Loucy (cell line): ENCODE data around the gene NXNL2.

Experiments
- H2AFZ ChIP-seq: fragments of 200-600 bp; sonication (generic); 2 replicates; pipeline ENCODE4 v1.6.0; 2016; ENCODE audit warnings: antibody characterized with exemption, mild to moderate bottlenecking, low read length, moderate library complexity
- H3F3A ChIP-seq: fragments of 200-600 bp; 2 replicates; pipeline ENCODE4 v1.6.0; 2016; ENCODE audit warnings: antibody characterized with exemption, low read depth, mild to moderate bottlenecking
- H3K27me3 ChIP-seq: fragments of 200-600 bp; sonication (generic); 2 replicates; pipeline ENCODE4 v1.6.1; 2014; ENCODE audit warnings: low read length, mild to moderate bottlenecking; ENCODE audit not compliant: insufficient read depth, poor library complexity, severe bottlenecking
- H3K36me3 ChIP-seq: fragments of 200-600 bp; sonication (generic); 2 replicates; pipeline ENCODE4 v1.6.1; 2016; ENCODE audit warnings: low read length; ENCODE audit not compliant: insufficient read depth
- H3K4me1 ChIP-seq: fragments of 200-600 bp; sonication (generic); 2 replicates; pipeline ENCODE4 v1.5.1; 2014; ENCODE audit warnings: low read length, mild to moderate bottlenecking; ENCODE audit not compliant: insufficient read depth, poor library complexity, severe bottlenecking
- H3K4me2 ChIP-seq: fragments of 200-600 bp; sonication (generic); 2 replicates; pipeline ENCODE4 v1.6.0; 2014; ENCODE audit warnings: antibody characterized with exemption, low read length, low read depth, mild to moderate bottlenecking; ENCODE audit not compliant: poor library complexity, severe bottlenecking
- H3K4me3 ChIP-seq: fragments of 200-600 bp; sonication (generic); 2 replicates; pipeline ENCODE4 v1.5.1; 2014; ENCODE audit warnings: low read length, mild to moderate bottlenecking, mixed read lengths; ENCODE audit not compliant: poor library complexity, severe bottlenecking
- H3K79me2 ChIP-seq: fragments of 200-600 bp; sonication (generic); 2 replicates; pipeline ENCODE4 v1.6.1; 2014; ENCODE audit warnings: low read length; ENCODE audit not compliant: insufficient read depth
- H3K9ac ChIP-seq: fragments of 200-600 bp; sonication (generic); 2 replicates; pipeline ENCODE4 v1.6.0; 2014; ENCODE audit warnings: mild to moderate bottlenecking, low read depth, low read length, moderate library complexity; ENCODE audit not compliant: poor library complexity, severe bottlenecking
- H3K9me2 ChIP-seq: fragments of 200-600 bp; sonication (generic); replicated peaks from 2 replicates; pipeline ENCODE4 v1.6.1; 2016; ENCODE audit warnings: low read depth, low read length, mixed read lengths
- H3K9me3 ChIP-seq: fragments of 200-600 bp; sonication (generic); 2 replicates; pipeline ENCODE4 v1.6.1; 2014; ENCODE audit warnings: mild to moderate bottlenecking, antibody characterized with exemption, low read length, low read depth; ENCODE audit not compliant: insufficient read depth
- H4K20me1 ChIP-seq: fragments of 200-600 bp; sonication (generic); 2 replicates; pipeline ENCODE4 v1.6.0; 2014; ENCODE audit warnings: antibody characterized with exemption, low read length, mild to moderate bottlenecking; ENCODE audit not compliant: insufficient read depth, poor library complexity, severe bottlenecking
- EZH2phosphoT487 ChIP-seq: fragments of 200-600 bp; IDR thresholded peaks from 2 replicates; pipeline ENCODE4 v1.6.1; 2018; ENCODE audit warnings: antibody characterized with exemption, mild to moderate bottlenecking, moderate library complexity, borderline replicate concordance
- TF ChIP-seq, protein P1 (sequence below): fragments of 200-600 bp; sonication (generic); conservative IDR thresholded peaks from 2 replicates; pipeline ENCODE4 v1.5.1; 2014; ENCODE audit warnings: mild to moderate bottlenecking, antibody characterized with exemption, low read length

The NXNL2 gene

DNA sequence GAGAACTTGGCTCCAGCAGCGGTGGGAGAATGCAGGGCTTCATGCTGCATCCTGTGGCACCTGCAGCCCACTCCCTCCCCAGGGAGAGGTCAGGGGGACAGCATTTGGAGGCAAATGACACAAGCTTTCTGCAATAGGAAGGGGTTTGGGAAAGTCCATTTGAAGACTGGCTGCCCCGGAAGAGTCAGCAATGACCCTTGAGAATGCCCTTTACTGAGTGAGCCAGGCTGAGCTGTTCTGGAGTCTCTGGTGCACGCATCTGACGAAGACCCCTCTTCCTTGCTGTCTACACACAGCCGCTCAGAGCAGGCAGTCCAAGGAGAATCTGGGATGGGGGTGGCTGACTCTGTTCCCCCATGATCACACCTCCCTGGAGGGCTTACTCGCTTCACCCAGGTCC, 5.5 kb upstream of the NXNL2 start:
- Histone ChIP-seq H3K27me3 (no peaks in the 10 kb centered on the region), H3F3A (no peaks in the 10 kb centered on the region), H3K9ac (no peak overlapping the region), H3K9me3 (no peaks in the 10 kb centered on the region), H3K4me3 (no peak overlapping the region), H3K36me3 (no peaks in the 10 kb centered on the region), H3K4me2 (no peak overlapping the region), H2AFZ (no peak overlapping the region), H4K20me1 (no peaks in the 10 kb centered on the region), H3K79me2 (no peaks in the 10 kb centered on the region), H3K9me2 (no peaks in the 10 kb centered on the region), H3K4me1 (no peaks in the 10 kb centered on the region)
- TF ChIP-seq, protein P1, sequence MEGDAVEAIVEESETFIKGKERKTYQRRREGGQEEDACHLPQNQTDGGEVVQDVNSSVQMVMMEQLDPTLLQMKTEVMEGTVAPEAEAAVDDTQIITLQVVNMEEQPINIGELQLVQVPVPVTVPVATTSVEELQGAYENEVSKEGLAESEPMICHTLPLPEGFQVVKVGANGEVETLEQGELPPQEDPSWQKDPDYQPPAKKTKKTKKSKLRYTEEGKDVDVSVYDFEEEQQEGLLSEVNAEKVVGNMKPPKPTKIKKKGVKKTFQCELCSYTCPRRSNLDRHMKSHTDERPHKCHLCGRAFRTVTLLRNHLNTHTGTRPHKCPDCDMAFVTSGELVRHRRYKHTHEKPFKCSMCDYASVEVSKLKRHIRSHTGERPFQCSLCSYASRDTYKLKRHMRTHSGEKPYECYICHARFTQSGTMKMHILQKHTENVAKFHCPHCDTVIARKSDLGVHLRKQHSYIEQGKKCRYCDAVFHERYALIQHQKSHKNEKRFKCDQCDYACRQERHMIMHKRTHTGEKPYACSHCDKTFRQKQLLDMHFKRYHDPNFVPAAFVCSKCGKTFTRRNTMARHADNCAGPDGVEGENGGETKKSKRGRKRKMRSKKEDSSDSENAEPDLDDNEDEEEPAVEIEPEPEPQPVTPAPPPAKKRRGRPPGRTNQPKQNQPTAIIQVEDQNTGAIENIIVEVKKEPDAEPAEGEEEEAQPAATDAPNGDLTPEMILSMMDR = no peak
- TF ChIP-seq EZH2phosphoT487 = no peak

DNA sequence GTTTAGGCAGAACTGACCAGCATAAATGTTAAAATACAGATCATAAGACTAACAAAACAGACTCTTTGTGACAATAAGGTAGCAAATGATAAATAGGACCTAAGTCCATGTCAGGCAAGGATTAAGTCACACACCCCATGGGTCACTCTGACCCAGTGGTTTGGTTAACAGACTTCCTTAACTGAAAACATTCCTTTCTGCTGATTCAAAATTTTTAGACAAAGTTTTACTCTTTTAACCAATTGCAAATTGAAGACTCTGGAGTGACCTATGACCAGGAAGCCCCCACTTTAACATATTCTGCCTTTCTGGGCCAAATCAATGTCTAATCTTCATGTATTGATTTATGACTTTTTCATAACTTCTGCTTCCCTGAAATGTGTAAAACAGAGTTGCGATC, 4.9 kb upstream of the NXNL2 start:
- H3K4me3 ChIP-seq = no peak overlapping the region
- no peak overlapping the region for H3K9ac ChIP-seq
- no peaks in the 10 kb centered on the region for H3K9me3 ChIP-seq
- H3K79me2 ChIP-seq = no peaks in the 10 kb centered on the region
- TF ChIP-seq EZH2phosphoT487 = no peak
- TF ChIP-seq, protein P1 = no peak
- no peak overlapping the region for H3K4me2 ChIP-seq
- no peaks in the 10 kb centered on the region for H3K9me2 ChIP-seq
- no peaks in the 10 kb centered on the region for H3F3A ChIP-seq
- H3K4me1 ChIP-seq = no peaks in the 10 kb centered on the region
- no peaks in the 10 kb centered on the region for H3K36me3 ChIP-seq
- no peaks in the 10 kb centered on the region for H4K20me1 ChIP-seq
- H3K27me3 ChIP-seq = no peaks in the 10 kb centered on the region
- H2AFZ ChIP-seq = no peak overlapping the region

DNA sequence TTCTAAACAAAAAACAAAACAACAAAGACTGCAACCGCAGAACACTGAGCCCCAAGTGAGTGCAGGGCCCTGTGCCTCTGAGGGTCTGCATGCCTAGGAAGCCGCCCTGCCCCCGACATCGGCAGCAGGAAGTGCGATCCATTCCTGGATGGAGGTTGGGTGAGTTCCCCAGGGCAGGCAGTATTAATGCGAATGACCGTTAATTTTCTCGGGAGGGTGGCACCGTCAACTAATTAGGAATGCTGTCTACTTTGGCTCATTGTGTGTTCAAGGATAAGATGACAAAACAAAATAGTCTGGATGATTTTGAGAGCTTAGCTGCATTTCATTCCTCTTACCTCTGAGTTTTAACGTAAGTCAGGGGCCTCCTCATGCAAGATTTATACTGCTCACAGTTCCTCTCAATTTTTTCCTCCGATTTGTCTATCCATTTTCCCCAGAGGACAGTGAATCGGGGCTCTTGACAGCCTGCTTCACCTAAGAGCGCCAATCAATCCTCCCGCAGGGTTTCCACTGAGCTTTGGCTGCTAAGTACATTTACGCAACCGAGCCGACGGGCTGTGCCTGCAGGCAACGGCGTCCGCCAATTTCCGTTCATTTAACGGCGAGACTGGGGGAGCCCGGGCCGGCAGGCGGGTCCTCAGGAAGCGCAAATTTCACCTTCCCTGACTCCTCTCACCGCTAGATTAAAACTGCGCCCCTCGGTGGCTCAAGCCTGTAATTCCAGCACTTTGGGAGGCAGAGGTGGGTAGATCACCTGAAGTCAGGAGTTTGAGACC, 2.9 kb upstream of the NXNL2 start:
- no peaks in the 10 kb centered on the region for H3K4me1 ChIP-seq
- H3K36me3 ChIP-seq = no peaks in the 10 kb centered on the region
- H3K79me2 ChIP-seq = no peaks in the 10 kb centered on the region
- H3K4me3 ChIP-seq = no peak overlapping the region
- H3K9ac ChIP-seq = no peak overlapping the region
- H3K9me2 ChIP-seq = no peaks in the 10 kb centered on the region
- TF ChIP-seq EZH2phosphoT487 = no peak
- TF ChIP-seq, protein P1 = peak; percentile 26
- no peaks in the 10 kb centered on the region for H3F3A ChIP-seq
- H2AFZ ChIP-seq = no peak overlapping the region
- H4K20me1 ChIP-seq = no peaks in the 10 kb centered on the region
- no peaks in the 10 kb centered on the region for H3K27me3 ChIP-seq
- no peak overlapping the region for H3K4me2 ChIP-seq
- no peaks in the 10 kb centered on the region for H3K9me3 ChIP-seq
